Mesendoderm (in vitro differentiated cells): Measurements from ENCODE around the gene PGC.

Experiments used
- DNase-seq: peaks from one replicate; pipeline ENCODE4 v3.0.0; 2013
- H2AK5ac ChIP-seq: 2 replicates; pipeline ENCODE4 v1.6.1; 2013; ENCODE audit warnings: low read length, inconsistent platforms
- H2BK120ac ChIP-seq: 2 replicates; pipeline ENCODE4 v1.6.1; 2013; ENCODE audit warnings: low read depth, mild to moderate bottlenecking, low read length, moderate library complexity, mixed read lengths
- H2BK15ac ChIP-seq: replicated peaks from 2 replicates; pipeline ENCODE4 v1.6.1; 2013; ENCODE audit warnings: low read depth, mild to moderate bottlenecking, moderate library complexity
- H2BK5ac ChIP-seq: 2 replicates; pipeline ENCODE4 v1.6.1; 2013; ENCODE audit warnings: low read length, inconsistent platforms
- H3K18ac ChIP-seq: 2 replicates; pipeline ENCODE4 v1.6.1; 2013; ENCODE audit warnings: mild to moderate bottlenecking, low read length, mixed read lengths
- H3K23ac ChIP-seq: one replicate; pipeline ENCODE4 v1.6.1; 2013; ENCODE audit warnings: low read length
- H3K27ac ChIP-seq: 2 replicates; pipeline ENCODE4 v1.5.1; 2013; ENCODE audit warnings: low read depth, mild to moderate bottlenecking, inconsistent platforms, low read length, moderate library complexity
- H3K27me3 ChIP-seq: 2 replicates; pipeline ENCODE4 v1.6.1; 2013; ENCODE audit warnings: low read length, control low read depth, mild to moderate bottlenecking, inconsistent platforms; ENCODE audit not compliant: insufficient read depth, poor library complexity
- H3K36me3 ChIP-seq: 2 replicates; pipeline ENCODE4 v1.6.1; 2013; ENCODE audit warnings: low read length, inconsistent platforms; ENCODE audit not compliant: control insufficient read depth, insufficient read depth
- H3K4ac ChIP-seq: one replicate; pipeline ENCODE4 v1.6.1; 2013; ENCODE audit warnings: low read depth, mild to moderate bottlenecking, low read length, moderate library complexity
- H3K4me1 ChIP-seq: 2 replicates; pipeline ENCODE4 v1.6.1; 2013; ENCODE audit warnings: low read depth, low read length, inconsistent platforms; ENCODE audit not compliant: control insufficient read depth
- H3K4me2 ChIP-seq: 2 replicates; pipeline ENCODE4 v1.6.1; 2013; ENCODE audit warnings: low read length
- H3K4me3 ChIP-seq: 2 replicates; pipeline ENCODE4 v1.5.1; 2013; ENCODE audit warnings: mild to moderate bottlenecking, low read length
- H3K56ac ChIP-seq: one replicate; pipeline ENCODE4 v1.6.1; 2013; ENCODE audit warnings: low read length
- H3K79me1 ChIP-seq: 2 replicates; pipeline ENCODE4 v1.6.1; 2013; ENCODE audit warnings: low read length, inconsistent platforms
- H3K79me2 ChIP-seq: 2 replicates; pipeline ENCODE4 v1.6.1; 2013; ENCODE audit warnings: mild to moderate bottlenecking, low read length; ENCODE audit not compliant: control insufficient read depth, insufficient read depth
- H3K9ac ChIP-seq: 2 replicates; pipeline ENCODE4 v1.6.1; 2013; ENCODE audit warnings: low read length, inconsistent platforms
- H4K5ac ChIP-seq: one replicate; pipeline ENCODE4 v1.6.1; 2013; ENCODE audit warnings: low read length
- H4K8ac ChIP-seq: one replicate; pipeline ENCODE4 v1.6.1; 2013; ENCODE audit warnings: low read depth, mild to moderate bottlenecking, control low read depth, low read length, moderate library complexity
- WGBS: extraction: QIAGEN DNeasy Blood & Tissue Kit; methylation state at CpG from one replicate; pipeline ENCODE4 v1.1.7; 2013; ENCODE audit warnings: low lambda C conversion rate, missing lambda C conversion rate; ENCODE audit not compliant: insufficient coverage; ENCODE audit errors: extremely low coverage; 5-methylcytosine and 5-hydroxymethylcytosine counted together

Gene PGC

GRCh38 chr6:41693281-41694240 lies 53.6 kb downstream of the PGC start:
- Histone ChIP-seq H3K4me2 (no peak overlapping the region), H3K36me3 (no peaks in the 10 kb centered on the region), H3K23ac (no peak overlapping the region), H4K5ac (no peak overlapping the region), H3K9ac (no peak overlapping the region), H2AK5ac (no peak overlapping the region), H3K4me1 (no peaks in the 10 kb centered on the region), H2BK5ac (no peak overlapping the region), H4K8ac (no peak overlapping the region), H3K18ac (no peak overlapping the region), H3K27me3 (no peaks in the 10 kb centered on the region), H2BK15ac (no peak overlapping the region), H3K4me3 (no peak overlapping the region), H3K4ac (no peak overlapping the region), H3K79me1 (no peaks in the 10 kb centered on the region), H3K27ac (no peak overlapping the region), H3K79me2 (no peaks in the 10 kb centered on the region), H2BK120ac (no peak overlapping the region), H3K56ac (peak overlapping the region; percentile 5)
- WGBS = no CpG with 5 or more reads among the region's 10 CpGs
- DNase-seq = no peak

DNA sequence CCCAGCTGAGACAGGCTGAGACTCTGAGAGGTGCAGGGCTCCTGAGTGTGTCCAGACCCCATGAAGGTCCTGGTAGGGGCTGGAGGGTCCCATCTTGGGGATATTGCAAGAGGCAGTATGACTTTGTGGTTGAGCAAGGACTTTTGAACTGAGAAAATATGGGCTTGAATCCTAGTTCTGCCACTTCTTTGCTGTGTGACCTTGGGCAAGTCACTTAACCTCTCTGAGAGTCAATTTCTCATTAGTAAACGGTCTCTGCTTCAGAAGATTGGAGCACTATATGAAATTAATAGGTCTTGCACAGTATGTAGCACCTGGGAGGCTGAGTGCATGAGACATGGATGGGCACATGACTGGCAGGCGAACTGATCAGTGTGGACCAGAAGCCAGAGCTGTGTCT lies 54.5 kb downstream of the PGC start:
- Histone ChIP-seq H3K18ac (no peak overlapping the region), H3K9ac (no peak overlapping the region), H2BK15ac (no peak overlapping the region), H2BK5ac (no peak overlapping the region), H3K27ac (no peak overlapping the region), H4K5ac (no peak overlapping the region), H3K4me3 (no peak overlapping the region), H3K4me2 (no peak overlapping the region), H3K4ac (no peak overlapping the region), H3K56ac (no peak overlapping the region), H2BK120ac (no peak overlapping the region), H3K79me1 (no peaks in the 10 kb centered on the region), H3K23ac (no peak overlapping the region), H3K27me3 (no peaks in the 10 kb centered on the region), H4K8ac (no peak overlapping the region), H2AK5ac (no peak overlapping the region), H3K79me2 (no peaks in the 10 kb centered on the region), H3K36me3 (no peaks in the 10 kb centered on the region), H3K4me1 (no peaks in the 10 kb centered on the region)
- no CpG with 5 or more reads among the region's 2 CpGs for WGBS
- no peak for DNase-seq

- no peak overlapping the region for H2BK5ac ChIP-seq
- no peaks in the 10 kb centered on the region for H3K27me3 ChIP-seq
- no peak overlapping the region for H4K5ac ChIP-seq
- DNase-seq = peak; percentile 91
- H2BK120ac ChIP-seq = no peak overlapping the region
- H3K27ac ChIP-seq = no peak overlapping the region
- H3K56ac ChIP-seq = no peak overlapping the region
- no peak overlapping the region for H4K8ac ChIP-seq
- H3K36me3 ChIP-seq = no peaks in the 10 kb centered on the region
- H3K18ac ChIP-seq = no peak overlapping the region
- H3K4ac ChIP-seq = no peak overlapping the region
- no peak overlapping the region for H3K4me2 ChIP-seq
- no peaks in the 10 kb centered on the region for H3K79me1 ChIP-seq
- H2BK15ac ChIP-seq = no peak overlapping the region
- no peak overlapping the region for H2AK5ac ChIP-seq
- H3K23ac ChIP-seq = no peak overlapping the region
- H3K4me3 ChIP-seq = no peak overlapping the region
- H3K9ac ChIP-seq = no peak overlapping the region
- no peaks in the 10 kb centered on the region for H3K79me2 ChIP-seq
- H3K4me1 ChIP-seq = no peaks in the 10 kb centered on the region
Observed at GRCh38 chr6:41692080-41692675, 55.0 kb downstream of the PGC start.

GRCh38 chr6:41691426-41692079 lies 55.6 kb downstream of the PGC start:
- WGBS = no CpG with 5 or more reads among the region's 8 CpGs

GRCh38 chr6:41690541-41691330 lies 56.5 kb downstream of the PGC start:
- Histone ChIP-seq H3K23ac (no peak overlapping the region), H3K4me2 (no peak overlapping the region), H3K18ac (no peak overlapping the region), H3K79me1 (no peaks in the 10 kb centered on the region), H3K36me3 (no peaks in the 10 kb centered on the region), H3K4me1 (no peaks in the 10 kb centered on the region), H3K56ac (no peak overlapping the region), H3K4ac (no peak overlapping the region), H3K79me2 (no peaks in the 10 kb centered on the region), H4K8ac (no peak overlapping the region), H3K4me3 (no peak overlapping the region), H3K9ac (no peak overlapping the region), H3K27ac (no peak overlapping the region), H2BK15ac (no peak overlapping the region), H2BK5ac (no peak overlapping the region), H3K27me3 (no peaks in the 10 kb centered on the region), H2AK5ac (no peak overlapping the region), H2BK120ac (no peak overlapping the region), H4K5ac (no peak overlapping the region)
- DNase-seq = no peak
- WGBS = no CpG with 5 or more reads among the region's 25 CpGs

More at GRCh38 chr6:41691426-41692079, 55.6 kb downstream of the PGC start:
- Histone ChIP-seq H3K4me2 (no peak overlapping the region), H3K27me3 (no peaks in the 10 kb centered on the region), H3K4me1 (no peaks in the 10 kb centered on the region), H3K4me3 (no peak overlapping the region), H3K36me3 (no peaks in the 10 kb centered on the region), H3K27ac (no peak overlapping the region), H2BK15ac (no peak overlapping the region), H3K56ac (no peak overlapping the region), H4K5ac (no peak overlapping the region), H2AK5ac (no peak overlapping the region), H3K79me1 (no peaks in the 10 kb centered on the region), H3K79me2 (no peaks in the 10 kb centered on the region), H3K9ac (no peak overlapping the region), H3K18ac (no peak overlapping the region), H3K23ac (no peak overlapping the region), H3K4ac (no peak overlapping the region), H4K8ac (no peak overlapping the region), H2BK120ac (no peak overlapping the region), H2BK5ac (no peak overlapping the region)
- peak; percentile 55 for DNase-seq
